ENCODE measurements around the gene PTF1A. TPM values are rescaled to one million over a fixed set of nuclear protein-coding genes. Genes with fewer than 3 reads are reported as not detected.

Gene PTF1A
- total and polyA plus RNA-seq, 8 donors, result 0.35 to 3.4 (median 0.93) TPM; not detected in 4

DNA sequence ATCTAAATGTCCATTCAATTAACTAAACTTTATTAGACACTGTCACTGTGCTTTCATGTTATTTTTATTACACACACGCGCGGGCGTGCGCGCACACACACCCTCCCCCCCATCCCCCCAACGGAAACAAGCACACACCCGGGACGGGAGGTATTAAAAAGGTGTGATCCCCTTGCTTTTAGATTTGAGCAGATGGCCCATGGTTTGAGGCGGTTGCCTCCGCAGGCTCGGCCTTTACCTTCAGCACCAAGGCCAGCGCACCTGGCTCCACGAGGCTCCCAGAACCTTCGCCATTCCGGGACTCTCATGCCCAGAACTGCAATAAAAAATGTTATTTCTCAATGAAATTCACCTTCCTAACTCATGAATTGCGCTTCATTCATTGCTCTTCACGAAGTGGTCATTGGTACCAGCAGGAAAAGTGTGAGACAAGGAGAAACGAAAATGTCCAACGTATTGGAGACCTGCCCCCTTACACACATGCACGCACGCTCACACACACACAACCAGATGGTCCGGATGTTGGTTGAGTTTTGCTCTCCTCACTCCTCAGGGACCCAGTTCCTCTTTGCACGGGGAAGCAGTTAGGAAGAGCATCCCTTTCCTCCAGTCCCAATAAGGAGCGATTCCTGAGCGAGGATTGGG is 20.8 kb upstream of the PTF1A start:
- WGBS, 5 donors, result 12 to 20% (median 17%) methylated on average over 26 of the region's 26 CpGs
- no peak for TF ChIP-seq EP300 (IDR thresholded peaks at IDR 0.05)
- TF ChIP-seq, protein P1, sequence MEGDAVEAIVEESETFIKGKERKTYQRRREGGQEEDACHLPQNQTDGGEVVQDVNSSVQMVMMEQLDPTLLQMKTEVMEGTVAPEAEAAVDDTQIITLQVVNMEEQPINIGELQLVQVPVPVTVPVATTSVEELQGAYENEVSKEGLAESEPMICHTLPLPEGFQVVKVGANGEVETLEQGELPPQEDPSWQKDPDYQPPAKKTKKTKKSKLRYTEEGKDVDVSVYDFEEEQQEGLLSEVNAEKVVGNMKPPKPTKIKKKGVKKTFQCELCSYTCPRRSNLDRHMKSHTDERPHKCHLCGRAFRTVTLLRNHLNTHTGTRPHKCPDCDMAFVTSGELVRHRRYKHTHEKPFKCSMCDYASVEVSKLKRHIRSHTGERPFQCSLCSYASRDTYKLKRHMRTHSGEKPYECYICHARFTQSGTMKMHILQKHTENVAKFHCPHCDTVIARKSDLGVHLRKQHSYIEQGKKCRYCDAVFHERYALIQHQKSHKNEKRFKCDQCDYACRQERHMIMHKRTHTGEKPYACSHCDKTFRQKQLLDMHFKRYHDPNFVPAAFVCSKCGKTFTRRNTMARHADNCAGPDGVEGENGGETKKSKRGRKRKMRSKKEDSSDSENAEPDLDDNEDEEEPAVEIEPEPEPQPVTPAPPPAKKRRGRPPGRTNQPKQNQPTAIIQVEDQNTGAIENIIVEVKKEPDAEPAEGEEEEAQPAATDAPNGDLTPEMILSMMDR (IDR thresholded peaks at IDR 0.05), result no peak
- no peak for TF ChIP-seq POLR2A (IDR thresholded peaks at IDR 0.05)
- no peak for TF ChIP-seq POLR2AphosphoS5 (IDR thresholded peaks at IDR 0.05)
- H3K4me1 ChIP-seq, result peaks cover 0 to 31% (median 17%) of the 10 kb centered on the region in 4 donors
- no peak overlapping the region for H3K27ac ChIP-seq
- H3K9me3 ChIP-seq, result no peaks in the 10 kb centered on the region
- H3K27me3 ChIP-seq, result peaks cover 18 to 81% (median 48%) of the 10 kb centered on the region in 3 donors
- no peak overlapping the region for H3K4me3 ChIP-seq
- peak in 1 of 2 donors; percentile 82 for DNase-seq
- intact Hi-C loops (cut with DNase I; ENCODE audit: low total_unique reads), result no loop called here
- no peaks in the 10 kb centered on the region for H3K36me3 ChIP-seq

DNA sequence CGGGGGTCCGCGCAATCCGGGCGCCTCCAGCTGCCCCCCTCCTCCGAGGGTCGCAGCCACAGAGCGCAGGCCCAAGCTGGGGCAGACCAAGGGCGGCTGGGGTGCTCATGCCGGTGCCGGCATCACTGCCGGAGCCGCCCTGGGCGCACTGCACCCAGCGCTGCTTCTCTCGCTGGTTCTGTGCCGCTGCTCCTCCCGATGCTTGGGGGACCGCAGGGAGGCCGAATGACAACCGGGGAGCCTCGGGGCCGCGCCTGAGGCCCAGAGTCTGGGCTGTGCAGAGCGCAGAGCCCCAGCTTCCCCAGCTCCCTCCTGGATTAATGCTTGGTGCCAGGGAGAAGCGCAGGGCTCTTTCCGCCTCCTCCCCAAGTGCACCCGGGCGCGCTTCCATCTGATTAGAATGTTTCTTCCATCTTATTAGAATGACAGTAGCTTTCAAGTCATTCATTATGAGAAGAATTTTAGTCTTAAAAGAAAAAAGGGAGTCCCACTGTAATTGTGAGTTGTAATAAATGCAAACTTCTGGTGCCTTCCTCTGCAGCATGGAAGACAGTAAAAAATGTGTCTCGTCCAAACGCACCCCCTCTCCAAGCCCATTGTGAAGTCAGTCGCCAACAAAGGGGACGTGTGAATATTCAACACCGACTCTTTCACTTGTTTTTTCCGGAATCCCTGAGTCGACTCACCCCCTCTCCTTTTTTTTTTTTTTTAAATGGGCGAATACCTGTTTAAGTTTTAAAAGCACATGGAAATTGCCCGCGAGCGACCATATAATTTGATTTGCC is 19.5 kb upstream of the PTF1A start:
- H3K27me3 ChIP-seq, result peaks cover 18 to 93% (median 51%) of the 10 kb centered on the region in 3 donors
- no peaks in the 10 kb centered on the region for H3K36me3 ChIP-seq
- no peak for DNase-seq
- no peak overlapping the region for H3K4me3 ChIP-seq
- peaks cover 0 to 31% (median 17%) of the 10 kb centered on the region in 4 donors for H3K4me1 ChIP-seq
- no peak overlapping the region for H3K27ac ChIP-seq
- 2 to 7% (median 5%) methylated on average over 28 to 41 of the region's 41 CpGs for WGBS, 5 donors
- H3K9me3 ChIP-seq, result no peaks in the 10 kb centered on the region
- intact Hi-C loops (cut with DNase I; ENCODE audit: low total_unique reads), result no loop called here
- no peak for TF ChIP-seq POLR2AphosphoS5 (IDR thresholded peaks at IDR 0.05)
- TF ChIP-seq POLR2A (IDR thresholded peaks at IDR 0.05), result no peak
- TF ChIP-seq, protein P1 (IDR thresholded peaks at IDR 0.05), result no peak
- no peak for TF ChIP-seq EP300 (IDR thresholded peaks at IDR 0.05)

DNA sequence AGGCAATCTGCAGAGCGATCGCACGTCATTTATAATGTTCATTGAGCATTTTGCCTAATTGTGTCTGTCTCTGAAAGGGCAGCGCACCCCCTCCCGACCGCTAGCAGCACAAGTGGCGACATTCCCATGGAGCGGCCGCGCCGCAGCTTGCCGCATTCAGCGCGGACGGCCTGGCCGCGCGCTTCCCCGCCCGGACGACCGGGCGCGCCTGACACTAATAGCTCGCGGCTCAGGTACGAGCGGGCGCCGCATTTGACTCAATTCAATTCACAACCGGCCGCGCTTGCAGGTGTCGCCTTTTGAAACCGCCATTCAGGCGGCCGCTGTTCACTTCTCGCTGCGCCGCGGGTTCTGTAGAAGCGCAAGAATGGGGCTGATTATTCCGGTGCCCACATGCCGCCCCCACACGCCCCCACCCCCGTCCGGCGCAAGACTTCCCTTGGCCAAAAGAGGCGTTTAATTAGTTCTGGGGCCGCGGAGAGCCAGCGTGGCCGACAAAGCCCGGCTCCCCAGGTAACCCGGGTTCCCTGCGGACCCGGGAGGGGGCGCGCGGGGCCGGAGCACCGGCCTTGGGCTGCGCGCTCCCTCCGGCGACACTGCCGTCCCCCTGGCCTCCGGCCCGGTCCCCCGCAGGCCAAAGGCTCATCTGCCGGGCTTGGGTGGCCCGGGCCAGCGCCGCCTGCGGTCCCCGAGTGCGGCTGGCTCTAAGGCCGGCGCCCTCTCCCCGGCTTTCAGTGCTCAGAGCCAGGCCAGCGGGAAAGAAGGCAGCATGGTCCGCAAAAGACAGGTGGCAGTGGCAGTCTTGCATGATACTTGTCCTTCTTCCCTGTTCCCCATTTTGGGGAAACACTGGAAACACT is 18.7 kb upstream of the PTF1A start:
- TF ChIP-seq EP300 (IDR thresholded peaks at IDR 0.05) (no peak), POLR2AphosphoS5 (IDR thresholded peaks at IDR 0.05) (no peak), POLR2A (IDR thresholded peaks at IDR 0.05) (no peak)
- TF ChIP-seq, protein P1 (IDR thresholded peaks at IDR 0.05), result no peak
- intact Hi-C loops (cut with DNase I; ENCODE audit: low total_unique reads), result no loop called here
- Histone ChIP-seq H3K27me3 (peaks cover 18 to 97% (median 54%) of the 10 kb centered on the region in 3 donors), H3K27ac (no peak overlapping the region), H3K36me3 (no peaks in the 10 kb centered on the region), H3K4me1 (peaks cover 0 to 31% (median 17%) of the 10 kb centered on the region in 4 donors), H3K4me3 (peak overlapping the region in 1 of 4 donors; percentile 4), H3K9me3 (no peaks in the 10 kb centered on the region)
- peak in 1 of 2 donors; percentile 40 for DNase-seq
- 1 to 6% (median 3%) methylated on average over 15 to 82 of the region's 82 CpGs for WGBS, 5 donors
